Limb (tissue), 2 donors: ENCODE measurements around the gene KRT20.
"Not testable (repeated sequence)": the region's sequence is repeated elsewhere in the genome, so short reads cannot be mapped to it uniquely, and the experiment has no call there.

Source experiments
- DNase-seq, 2 donors: peaks; one replicate each; pipeline ENCODE4 v3.0.0-alpha.2; 2016; ENCODE audit errors: extremely low spot score in 2 of 2

Gene KRT20

GRCh38 chr17:40884708-40885512 is at the start of gene KRT20:
Gene KRT20, minus strand, starts transcription at chr17:40885242. Its CDS starts 57 bp downstream, at chr17:40885185.
- DNase-seq = no peak

GRCh38 chr17:40932608-40933007 is 47.6 kb upstream of the KRT20 start:
- DNase-seq = no peak

GRCh38 chr17:40931311-40931710 is 46.3 kb upstream of the KRT20 start:
- DNase-seq = no peak

GRCh38 chr17:40926341-40926740 is 41.3 kb upstream of the KRT20 start:
- DNase-seq = no peak

GRCh38 chr17:40922239-40922638 is 37.2 kb upstream of the KRT20 start:
- no peak for DNase-seq

- no peak for DNase-seq
Measured at GRCh38 chr17:40921026-40921425, 36.0 kb upstream of the KRT20 start.

- DNase-seq = not testable (repeated sequence)
Measured at GRCh38 chr17:40917116-40917515, 32.1 kb upstream of the KRT20 start.

- DNase-seq = no peak
Measured at GRCh38 chr17:40916366-40916765, 31.3 kb upstream of the KRT20 start.

- DNase-seq = no peak
Measured at GRCh38 chr17:40915721-40916256, 30.7 kb upstream of the KRT20 start.

GRCh38 chr17:40915199-40915661 is 30.2 kb upstream of the KRT20 start:
- DNase-seq = no peak

- DNase-seq = no peak
Measured at GRCh38 chr17:40914075-40914855, 29.2 kb upstream of the KRT20 start.

GRCh38 chr17:40912486-40913210 is 27.6 kb upstream of the KRT20 start:
- no peak for DNase-seq

GRCh38 chr17:40910441-40910841 is 25.4 kb upstream of the KRT20 start:
- peak in 1 of 2 donors; percentile 42 for DNase-seq

GRCh38 chr17:40909755-40910154 is 24.7 kb upstream of the KRT20 start:
- no peak for DNase-seq

- peak; percentile 81 to 91 for DNase-seq
Measured at GRCh38 chr17:40909351-40909750, 24.3 kb upstream of the KRT20 start.

GRCh38 chr17:40906613-40907012 is 21.6 kb upstream of the KRT20 start:
- DNase-seq = no peak

- no peak for DNase-seq
Measured at GRCh38 chr17:40905370-40905769, 20.3 kb upstream of the KRT20 start.

- no peak for DNase-seq
Measured at GRCh38 chr17:40903129-40903847, 18.2 kb upstream of the KRT20 start.

- DNase-seq = no peak
Measured at GRCh38 chr17:40902498-40902897, 17.5 kb upstream of the KRT20 start.

- DNase-seq = no peak
Measured at GRCh38 chr17:40901981-40902474, 17.0 kb upstream of the KRT20 start.
